LNCaP clone FGC (cell line): Measurements from ENCODE around the gene DRC7.
A peak's percentile ranks its signal among the peaks of the same experiment; 100 is the strongest.

ENCODE experiments used
- DNase-seq: peaks from one replicate; pipeline ENCODE4 v3.0.0-alpha.2; 2011; ENCODE audit warnings: low read depth
- H3K4me3 ChIP-seq: 2 replicates; pipeline ENCODE4 v1.5.1; 2011; ENCODE audit warnings: mild to moderate bottlenecking, low read depth, low read length, control low read depth
- TF ChIP-seq, protein P1 (sequence below): IDR thresholded peaks from 2 replicates; pipeline ENCODE4 v1.5.1; 2012; ENCODE audit warnings: mild to moderate bottlenecking; ENCODE audit not compliant: control insufficient read depth, insufficient read depth; ENCODE audit errors: extremely low read depth

DRC7 gene

DNA sequence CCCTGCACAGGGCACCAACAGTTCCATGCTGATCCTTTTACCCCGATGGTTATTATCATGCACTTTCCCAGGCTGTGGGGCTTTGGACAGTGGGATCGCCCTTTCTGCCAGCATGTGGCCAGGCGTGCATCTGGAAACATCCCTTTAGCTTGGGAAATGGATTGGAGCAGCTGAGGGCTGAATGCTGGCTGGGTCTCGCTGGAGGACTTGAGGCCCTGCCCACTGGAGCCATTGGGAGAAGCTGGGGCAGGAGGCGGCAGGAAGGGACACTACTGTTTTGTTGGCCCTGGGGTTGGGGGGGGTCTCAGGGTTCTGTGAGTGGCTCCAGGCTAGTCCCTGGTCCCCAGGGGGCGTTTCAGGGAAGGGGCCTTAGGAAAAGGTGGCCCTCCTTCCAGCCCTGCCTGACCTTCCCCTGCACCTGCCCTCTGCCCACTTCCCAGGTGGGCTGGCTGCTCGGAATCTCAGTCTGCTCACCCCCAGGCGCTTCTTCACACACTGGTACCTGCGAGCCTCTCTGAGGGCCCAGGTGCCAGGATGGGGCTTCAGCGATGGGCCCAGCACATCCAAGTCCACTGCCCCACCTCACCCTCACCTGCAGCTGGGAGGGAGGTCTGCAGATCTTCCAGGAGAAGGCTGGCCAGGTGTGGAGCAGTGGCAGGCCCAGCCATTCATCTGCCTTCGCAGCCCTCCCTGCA, 28.1 kb upstream of the DRC7 start:
- TF ChIP-seq, protein P1, sequence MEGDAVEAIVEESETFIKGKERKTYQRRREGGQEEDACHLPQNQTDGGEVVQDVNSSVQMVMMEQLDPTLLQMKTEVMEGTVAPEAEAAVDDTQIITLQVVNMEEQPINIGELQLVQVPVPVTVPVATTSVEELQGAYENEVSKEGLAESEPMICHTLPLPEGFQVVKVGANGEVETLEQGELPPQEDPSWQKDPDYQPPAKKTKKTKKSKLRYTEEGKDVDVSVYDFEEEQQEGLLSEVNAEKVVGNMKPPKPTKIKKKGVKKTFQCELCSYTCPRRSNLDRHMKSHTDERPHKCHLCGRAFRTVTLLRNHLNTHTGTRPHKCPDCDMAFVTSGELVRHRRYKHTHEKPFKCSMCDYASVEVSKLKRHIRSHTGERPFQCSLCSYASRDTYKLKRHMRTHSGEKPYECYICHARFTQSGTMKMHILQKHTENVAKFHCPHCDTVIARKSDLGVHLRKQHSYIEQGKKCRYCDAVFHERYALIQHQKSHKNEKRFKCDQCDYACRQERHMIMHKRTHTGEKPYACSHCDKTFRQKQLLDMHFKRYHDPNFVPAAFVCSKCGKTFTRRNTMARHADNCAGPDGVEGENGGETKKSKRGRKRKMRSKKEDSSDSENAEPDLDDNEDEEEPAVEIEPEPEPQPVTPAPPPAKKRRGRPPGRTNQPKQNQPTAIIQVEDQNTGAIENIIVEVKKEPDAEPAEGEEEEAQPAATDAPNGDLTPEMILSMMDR: no peak
- DNase-seq: no peak
- H3K4me3 ChIP-seq: no peak overlapping the region

DNA sequence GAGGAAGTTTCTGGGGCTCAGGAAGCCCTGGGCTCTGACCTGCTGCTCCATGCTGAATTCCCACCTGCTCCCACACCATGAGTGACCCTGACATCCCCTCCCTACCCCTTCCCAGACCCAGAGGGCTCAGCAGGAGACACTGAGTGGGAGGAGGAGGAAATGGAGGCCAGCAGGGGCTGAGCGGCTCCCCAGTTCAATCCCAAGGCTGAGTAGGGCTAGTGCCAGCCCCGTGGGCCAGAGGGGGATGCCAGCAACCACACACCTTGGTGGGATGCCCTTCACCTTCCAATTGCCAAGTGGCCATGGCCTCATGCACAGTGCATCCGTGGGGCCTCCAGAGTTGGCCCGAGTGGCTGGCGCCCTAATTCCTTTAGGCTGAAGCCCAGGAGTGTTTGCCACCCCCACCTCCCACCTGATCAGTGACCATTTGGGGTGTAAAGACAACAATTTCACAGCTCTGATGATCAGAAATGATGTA, 27.5 kb upstream of the DRC7 start:
- DNase-seq: no peak
- TF ChIP-seq, protein P1: no peak
- H3K4me3 ChIP-seq: no peak overlapping the region

DNA sequence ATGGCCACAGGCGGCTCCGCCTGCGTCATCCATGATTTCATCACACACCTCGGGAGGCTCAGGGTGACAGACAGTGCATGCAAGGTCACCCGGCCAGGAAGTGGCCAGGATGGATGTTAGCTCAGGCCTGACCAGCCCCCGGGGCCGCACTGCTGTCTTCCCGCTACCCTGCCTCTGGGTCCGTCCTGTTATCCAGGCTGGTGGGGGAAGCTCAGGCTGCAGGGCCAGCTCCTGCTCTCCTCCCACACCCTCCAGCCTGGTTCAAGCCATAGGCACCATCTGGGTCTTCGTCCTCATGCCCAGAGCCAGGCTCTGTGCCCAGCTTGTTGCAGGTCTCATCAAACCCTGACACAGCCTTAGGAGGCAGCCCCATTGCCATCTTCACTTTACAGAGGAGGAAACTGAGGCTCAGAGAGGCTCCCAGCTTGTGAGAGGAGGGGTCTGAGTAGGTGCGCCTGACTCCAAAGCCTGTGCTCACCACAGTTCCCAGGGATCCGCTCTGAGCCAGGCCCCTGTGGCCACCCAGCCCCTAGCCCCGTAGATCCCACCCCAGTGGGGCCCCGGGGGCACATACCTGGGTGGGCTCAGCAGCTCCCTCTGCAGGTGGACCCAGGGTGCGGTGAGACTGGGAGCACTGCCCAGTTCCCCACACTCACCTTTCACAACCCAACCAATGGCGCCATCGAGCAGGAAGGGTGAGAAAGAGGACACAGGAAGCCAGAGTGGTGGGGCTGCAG, 26.9 kb upstream of the DRC7 start:
- TF ChIP-seq, protein P1: peak; percentile 21; the same call in 1 of the 2 replicates
- H3K4me3 ChIP-seq: no peak overlapping the region
- DNase-seq: no peak

DNA sequence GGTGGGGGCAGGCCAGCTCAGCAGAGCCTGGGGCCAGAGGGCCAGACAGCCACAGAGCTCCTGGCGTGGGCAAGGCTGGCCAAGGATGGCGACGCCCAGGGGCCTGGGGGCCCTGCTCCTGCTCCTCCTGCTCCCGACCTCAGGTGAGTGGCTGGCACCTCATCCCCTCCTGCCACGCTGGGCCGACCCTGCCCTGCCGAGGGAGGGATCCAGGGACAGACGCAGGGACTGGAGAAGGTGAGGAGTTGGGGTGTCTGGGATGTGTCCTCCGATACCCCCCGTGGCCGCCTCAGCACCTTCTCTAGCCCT, 26.4 kb upstream of the DRC7 start, which contains the start of gene ADGRG3:
Gene ADGRG3 (plus strand): TSS at position 44 of the 309 bp plus-strand sequence. CDS start 42 bp downstream, at position 86.
- no peak within 1 kb of the TSS for H3K4me3 ChIP-seq
- no peak for DNase-seq
- TF ChIP-seq, protein P1: no peak

DNA sequence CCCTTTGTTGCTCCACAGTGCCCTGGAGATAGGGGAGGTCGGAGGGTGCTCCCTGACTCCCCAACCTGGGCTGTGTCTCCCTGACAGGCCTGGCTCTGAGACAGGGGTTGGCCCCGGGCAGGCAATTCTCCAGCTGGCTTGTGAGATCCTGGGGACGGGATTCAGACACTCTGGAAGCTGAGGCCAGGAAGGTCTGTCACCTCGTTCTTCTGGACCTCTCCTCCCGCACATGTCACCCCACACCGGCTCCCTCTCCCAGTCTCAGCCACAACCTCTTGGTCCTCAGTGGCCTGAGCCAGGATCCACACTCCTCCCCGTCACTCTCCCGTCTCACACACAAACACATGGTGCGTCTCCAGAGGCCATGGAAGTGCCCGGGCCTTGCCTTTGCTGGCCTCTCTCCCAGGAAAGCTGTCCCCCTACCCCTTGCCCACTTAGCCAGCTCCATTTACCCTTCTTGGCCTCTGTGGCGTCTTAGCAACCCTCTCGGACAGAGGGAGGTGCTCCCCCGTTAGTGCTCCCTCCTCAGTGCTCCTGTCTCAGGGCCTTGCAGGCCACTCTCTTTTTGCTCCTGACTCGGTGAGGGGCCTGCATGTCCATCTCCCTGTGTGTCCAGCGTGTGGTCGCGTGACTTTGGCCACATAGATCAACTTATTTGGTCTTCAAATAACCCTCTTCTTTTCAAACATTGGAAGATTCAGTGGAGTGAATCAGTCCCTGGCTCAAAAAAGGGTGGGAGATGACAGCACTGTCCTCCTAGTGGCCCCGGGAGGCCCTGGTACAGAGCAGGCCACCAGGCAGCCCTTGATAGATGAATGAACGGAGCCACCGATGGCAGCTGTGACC, 25.8 kb upstream of the DRC7 start:
- H3K4me3 ChIP-seq: no peak overlapping the region
- no peak for DNase-seq

DNA sequence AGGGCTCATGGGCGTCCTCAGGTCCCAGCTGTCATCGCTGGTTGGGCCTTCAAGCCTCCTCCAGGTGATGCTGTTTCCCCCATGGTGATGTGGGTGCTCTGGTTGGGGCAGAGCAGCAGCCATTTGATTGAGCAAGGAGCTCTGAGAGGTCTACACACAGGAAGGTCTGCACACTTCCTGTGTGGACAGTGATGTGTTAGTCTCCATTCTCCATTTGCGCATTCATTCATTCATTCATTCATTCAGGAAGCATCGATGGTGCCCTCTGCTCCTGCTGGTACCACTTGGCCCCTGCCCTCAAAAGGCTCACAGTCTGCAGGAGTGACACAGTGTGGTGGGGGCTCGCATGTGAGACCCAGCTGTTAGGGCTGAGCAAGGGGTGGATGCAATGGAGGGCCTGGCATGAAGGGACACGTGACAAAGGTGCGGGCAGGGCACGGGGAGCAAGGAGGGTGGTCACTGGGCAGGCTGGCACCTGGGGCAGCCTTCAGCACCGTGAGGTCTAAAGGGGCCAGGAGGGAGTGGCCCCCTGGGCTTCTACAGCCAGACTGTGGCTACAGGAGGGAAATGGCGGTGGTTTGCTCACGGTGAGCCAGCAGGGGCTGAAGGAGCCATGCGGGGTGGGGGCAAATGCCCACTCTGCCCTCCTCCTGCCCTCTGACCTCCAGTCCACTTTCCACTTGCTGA, 25.0 kb upstream of the DRC7 start:
- no peak for DNase-seq
- TF ChIP-seq, protein P1: no peak
- H3K4me3 ChIP-seq: no peak overlapping the region

More for the DNA sequence above, 25.8 kb upstream of the DRC7 start:
- TF ChIP-seq, protein P1: no peak
